Spleen (tissue), 11 donors: ENCODE data around the gene ARSB. TPM values are rescaled to one million over a fixed set of nuclear protein-coding genes. Genes with fewer than 3 reads are reported as not detected.

ENCODE experiments used
- DNase-seq: peaks from one replicate; pipeline ENCODE4 v3.0.0-alpha.2; 2020
- H3K27ac ChIP-seq, 8 donors: fragments of 200-600 bp; sonication (generic) in 7 of 8; 1 replicate in 4 of 8; 2 replicates in 4 of 8; pipeline versions ENCODE4 v1.5.0 to v1.8.0; 2016 to 2021; ENCODE audit warnings: inconsistent platforms in 4 of 8, mild to moderate bottlenecking in 4 of 8, moderate library complexity in 1 of 8
- H3K27me3 ChIP-seq, 7 donors: fragments of 200-600 bp; sonication (generic) in 6 of 7; replicated peaks in 1 of 7; 1 replicate in 4 of 7; 2 replicates in 3 of 7; pipeline versions ENCODE4 v1.5.0 to v1.8.0; 2016 to 2021; ENCODE audit warnings: inconsistent platforms in 3 of 7, mild to moderate bottlenecking in 1 of 7
- H3K36me3 ChIP-seq, 6 donors: fragments of 200-600 bp; sonication (generic) in 5 of 6; 1 replicate in 4 of 6; 2 replicates in 2 of 6; pipeline versions ENCODE4 v1.5.0 to v1.8.0; 2016 to 2021; ENCODE audit warnings: inconsistent platforms in 2 of 6
- H3K4me1 ChIP-seq, 6 donors: fragments of 200-600 bp; sonication (generic) in 5 of 6; 1 replicate in 3 of 6; 2 replicates in 3 of 6; pipeline versions ENCODE4 v1.5.0 to v1.8.0; 2016 to 2021; ENCODE audit warnings: inconsistent platforms in 3 of 6
- H3K4me3 ChIP-seq, 8 donors: fragments of 200-600 bp; sonication (generic) in 7 of 8; 1 replicate in 4 of 8; 2 replicates in 4 of 8; pipeline versions ENCODE4 v1.5.0 to v1.8.0; 2016 to 2021; ENCODE audit warnings: inconsistent platforms in 4 of 8, mild to moderate bottlenecking in 4 of 8, moderate library complexity in 2 of 8
- H3K9me3 ChIP-seq, 8 donors: fragments of 200-600 bp; sonication (generic) in 7 of 8; 1 replicate in 4 of 8; 2 replicates in 4 of 8; pipeline versions ENCODE4 v1.5.0 to v1.8.0; 2016 to 2021; ENCODE audit warnings: inconsistent platforms in 4 of 8
- POLR2A ChIP-seq, 3 donors: fragments of 450-650 bp; IDR thresholded peaks; one replicate each; pipeline ENCODE4 v1.5.1; 2017; ENCODE audit warnings: antibody characterized with exemption in 3 of 3, mild to moderate bottlenecking in 1 of 3
- POLR2AphosphoS5 ChIP-seq, 3 donors: sonication (generic); formaldehyde crosslinking; IDR thresholded peaks; one replicate each; pipeline ENCODE4 v1.5.1; 2017; ENCODE audit warnings: antibody characterized with exemption in 3 of 3
- WGBS, 5 donors: extraction: QIAGEN DNeasy Blood & Tissue Kit in 3 of 5; methylation state at CpG; one replicate each; pipeline versions ENCODE4 v1.1.5 to v1.1.7; 2013 to 2018; 5-methylcytosine and 5-hydroxymethylcytosine counted together
- intact Hi-C: fragments of 100-400 bp; cut with DNase I; formaldehyde crosslinking; loops from one replicate; pipeline ENCODE4 v1.15.0; 2023; ENCODE audit warnings: low total_unique reads
- polyA plus RNA-seq, 3 donors: library from polyadenylated mRNA; stranded (reverse); fragments of 200-250 nt; gene quantifications; one replicate each; pipeline ENCODE4 v1.2.1, GENCODE V29; 2013
- total RNA-seq, 7 donors: library from RNA; depleted of rRNA in 3 of 7; stranded (reverse); fragments of >200 nt in 3 of 7; fragmentation: NEBNext Ultra II Directional in 4 of 7; extraction: Animal tissue kit (Norgen Biotek cat#: 25700) in 4 of 7; gene quantifications; one replicate each; pipeline versions ENCODE4 v1.1.0 to v1.2.1, GENCODE V29; 2016 to 2021
- TF ChIP-seq, protein P1 (sequence below), 11 experiments: fragments of 200-600 bp in 7 of 11; fragments of 450-650 bp in 4 of 11; sonication (generic) in 4 of 11; IDR thresholded peaks in 8 of 11; conservative IDR thresholded peaks in 3 of 11; 1 replicate in 7 of 11; 2 replicates in 4 of 11; pipeline versions ENCODE4 v1.4.0 to v1.8.0; 2016 to 2021; ENCODE audit warnings: antibody characterized with exemption in 11 of 11, inconsistent platforms in 4 of 11, mild to moderate bottlenecking in 1 of 11
- donor health status: healthy with polysubstance abuse.
- donor health status: DM: no; HTN: no; CAD: no; lungs with moderate emphysema.
- donor health status: DM: no; HTN: no; CAD: no.
- donor health status: Bipolar disorder and iron deficiency.
- donor health status: healthy.
- donor health status: DM: no; HTN: no; CAD: no.
- donor health status: DM: yes; HTN: yes; CAD: no.

The ARSB gene
- total and polyA plus RNA-seq, 10 donors: 1.1 to 18.5 (median 11.1) TPM

DNA sequence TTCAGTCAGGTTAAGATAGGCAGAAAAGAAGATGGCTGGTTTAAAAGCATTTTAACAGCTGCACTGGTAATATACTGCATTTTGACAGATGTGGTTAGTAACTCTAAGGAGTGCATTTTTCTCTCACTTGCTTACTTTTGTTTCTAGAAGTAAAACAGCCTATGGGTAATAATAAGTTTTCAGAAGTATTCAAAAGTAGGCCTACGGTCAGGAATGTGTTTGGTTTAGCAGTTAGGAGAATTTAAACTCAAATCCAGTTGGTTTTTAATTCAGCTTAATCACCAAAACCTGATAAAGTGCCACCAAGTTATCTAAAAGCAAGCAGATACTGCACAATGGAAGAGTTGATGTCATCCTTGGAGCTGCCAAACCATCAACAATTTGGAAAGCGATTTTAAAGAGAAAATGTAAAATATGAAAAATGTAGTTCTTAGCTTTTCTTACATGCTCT, 160.3 kb downstream of the ARSB start:
- Histone ChIP-seq H3K4me3 (no peak overlapping the region), H3K27me3 (no peaks in the 10 kb centered on the region), H3K4me1 (peaks cover 0 to 31% (median 6%) of the 10 kb centered on the region in 6 donors), H3K27ac (no peak overlapping the region), H3K9me3 (peaks cover 0 to 6% (median 0%) of the 10 kb centered on the region in 8 donors), H3K36me3 (peaks cover 0 to under 1% (median 0%) of the 10 kb centered on the region in 6 donors)
- TF ChIP-seq, protein P1, sequence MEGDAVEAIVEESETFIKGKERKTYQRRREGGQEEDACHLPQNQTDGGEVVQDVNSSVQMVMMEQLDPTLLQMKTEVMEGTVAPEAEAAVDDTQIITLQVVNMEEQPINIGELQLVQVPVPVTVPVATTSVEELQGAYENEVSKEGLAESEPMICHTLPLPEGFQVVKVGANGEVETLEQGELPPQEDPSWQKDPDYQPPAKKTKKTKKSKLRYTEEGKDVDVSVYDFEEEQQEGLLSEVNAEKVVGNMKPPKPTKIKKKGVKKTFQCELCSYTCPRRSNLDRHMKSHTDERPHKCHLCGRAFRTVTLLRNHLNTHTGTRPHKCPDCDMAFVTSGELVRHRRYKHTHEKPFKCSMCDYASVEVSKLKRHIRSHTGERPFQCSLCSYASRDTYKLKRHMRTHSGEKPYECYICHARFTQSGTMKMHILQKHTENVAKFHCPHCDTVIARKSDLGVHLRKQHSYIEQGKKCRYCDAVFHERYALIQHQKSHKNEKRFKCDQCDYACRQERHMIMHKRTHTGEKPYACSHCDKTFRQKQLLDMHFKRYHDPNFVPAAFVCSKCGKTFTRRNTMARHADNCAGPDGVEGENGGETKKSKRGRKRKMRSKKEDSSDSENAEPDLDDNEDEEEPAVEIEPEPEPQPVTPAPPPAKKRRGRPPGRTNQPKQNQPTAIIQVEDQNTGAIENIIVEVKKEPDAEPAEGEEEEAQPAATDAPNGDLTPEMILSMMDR (IDR thresholded peaks at IDR 0.05 in 8 of 11, conservative IDR thresholded peaks at IDR 0.05 in 3 of 11): no peak
- TF ChIP-seq POLR2AphosphoS5 (IDR thresholded peaks at IDR 0.05): no peak
- no peak for TF ChIP-seq POLR2A (IDR thresholded peaks at IDR 0.05)
- intact Hi-C loops: no loop called here
- WGBS, 5 donors: 61 to 69% (median 66%) methylated on average over 2 of the region's 2 CpGs
- no peak for DNase-seq

DNA sequence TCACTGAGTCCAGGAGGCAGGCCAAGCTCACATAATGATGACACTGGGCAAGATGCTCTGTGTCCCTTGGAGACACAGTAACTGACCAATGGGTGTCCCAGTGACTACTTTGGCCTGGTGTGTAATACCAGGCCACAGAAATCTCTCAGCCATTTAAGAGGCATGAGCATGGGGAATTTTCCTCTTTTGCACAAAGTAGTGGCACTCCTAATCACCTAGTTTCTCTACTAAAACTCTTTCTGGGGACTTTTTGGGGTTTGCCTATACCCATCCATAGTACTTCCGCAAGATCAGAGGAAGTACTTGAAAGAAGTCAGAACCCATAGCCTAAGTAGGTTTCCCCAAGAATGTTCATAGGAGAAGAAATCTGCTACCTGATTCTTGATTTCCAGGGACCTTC, 161.9 kb downstream of the ARSB start:
- 89 to 100% (median 95%) methylated on average over 1 of the region's 1 CpG for WGBS, 5 donors
- Histone ChIP-seq H3K27ac (no peak overlapping the region), H3K4me3 (no peak overlapping the region), H3K27me3 (no peaks in the 10 kb centered on the region), H3K4me1 (peaks cover 0 to 29% (median 4%) of the 10 kb centered on the region in 6 donors), H3K36me3 (peaks cover 0 to 5% (median 0%) of the 10 kb centered on the region in 6 donors), H3K9me3 (no peaks in the 10 kb centered on the region)
- no peak for DNase-seq
- intact Hi-C loops: no loop called here
- TF ChIP-seq POLR2A (IDR thresholded peaks at IDR 0.05) (no peak), POLR2AphosphoS5 (IDR thresholded peaks at IDR 0.05) (no peak)
- TF ChIP-seq, protein P1 (IDR thresholded peaks at IDR 0.05 in 8 of 11, conservative IDR thresholded peaks at IDR 0.05 in 3 of 11): no peak

DNA sequence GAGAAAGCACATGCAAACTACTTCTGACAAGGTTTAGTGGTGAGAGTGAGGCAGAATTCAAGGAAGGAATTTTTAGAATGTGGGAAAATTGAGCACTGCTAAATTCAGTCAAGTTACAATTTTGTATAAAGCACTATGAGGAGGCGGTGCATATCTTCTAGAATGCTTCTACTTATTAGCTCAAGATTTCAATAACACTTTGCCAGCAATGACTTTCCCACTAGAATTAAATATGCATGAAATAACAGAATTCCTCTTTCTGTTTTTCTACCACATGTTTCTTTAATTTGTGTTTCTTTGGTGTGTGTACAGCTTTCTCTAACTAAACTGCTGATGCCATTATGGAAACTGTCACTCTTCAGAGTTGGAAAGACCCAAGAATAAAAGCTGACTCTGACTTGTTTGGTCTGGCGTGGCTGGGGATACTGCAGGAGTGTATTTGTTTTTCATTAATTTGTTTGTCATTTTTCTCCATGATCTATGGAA, 163.5 kb downstream of the ARSB start:
- intact Hi-C loops: no loop called here
- 75 to 94% (median 91%) methylated on average over 2 of the region's 2 CpGs for WGBS, 5 donors
- Histone ChIP-seq H3K9me3 (no peaks in the 10 kb centered on the region), H3K4me3 (no peak overlapping the region), H3K4me1 (peaks cover 0 to 13% (median 0%) of the 10 kb centered on the region in 6 donors), H3K36me3 (peaks cover 0 to 13% (median 0%) of the 10 kb centered on the region in 6 donors), H3K27ac (no peak overlapping the region), H3K27me3 (no peaks in the 10 kb centered on the region)
- TF ChIP-seq POLR2AphosphoS5 (IDR thresholded peaks at IDR 0.05): no peak
- TF ChIP-seq, protein P1 (IDR thresholded peaks at IDR 0.05 in 8 of 11, conservative IDR thresholded peaks at IDR 0.05 in 3 of 11): no peak
- no peak for TF ChIP-seq POLR2A (IDR thresholded peaks at IDR 0.05)
- no peak for DNase-seq

DNA sequence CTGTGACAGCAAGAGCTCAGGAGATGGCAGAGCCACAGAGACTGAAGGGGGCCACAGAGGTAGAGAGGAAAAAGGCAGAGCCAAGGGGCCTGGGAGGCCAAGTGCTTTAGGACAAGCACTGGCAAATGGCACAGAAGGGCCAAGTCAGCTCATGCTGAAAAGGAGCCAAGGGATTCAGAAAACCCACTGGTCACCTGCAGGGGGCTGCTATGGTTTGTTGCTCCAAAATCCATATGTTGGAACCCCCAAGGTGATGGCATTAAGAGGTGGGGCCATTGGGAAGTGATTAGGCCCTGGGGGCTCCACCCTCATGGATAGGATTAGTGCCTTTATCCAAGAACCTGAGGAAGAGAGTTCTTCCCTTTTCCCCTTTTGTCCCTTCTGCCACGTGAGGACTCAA, 165.4 kb downstream of the ARSB start:
- intact Hi-C loops: no loop called here
- 77 to 93% (median 92%) methylated on average over 1 of the region's 1 CpG for WGBS, 5 donors
- H3K4me1 ChIP-seq: peaks cover 0 to 3% (median 0%) of the 10 kb centered on the region in 6 donors

More for the DNA sequence above, 165.4 kb downstream of the ARSB start:
- Histone ChIP-seq H3K27me3 (no peaks in the 10 kb centered on the region), H3K27ac (no peak overlapping the region), H3K9me3 (no peaks in the 10 kb centered on the region), H3K36me3 (peaks cover 0 to 30% (median 0%) of the 10 kb centered on the region in 6 donors), H3K4me3 (no peak overlapping the region)
- no peak for DNase-seq
- TF ChIP-seq, protein P1 (IDR thresholded peaks at IDR 0.05 in 8 of 11, conservative IDR thresholded peaks at IDR 0.05 in 3 of 11): no peak
- TF ChIP-seq POLR2AphosphoS5 (IDR thresholded peaks at IDR 0.05): no peak
